ENCODE data around the gene RARG.
"Not testable (repeated sequence)": the region's sequence is repeated elsewhere in the genome, so short reads cannot be mapped to it uniquely, and the experiment has no call there.

Gene RARG

GRCh38 chr12:53208435-53208834 lies 23.6 kb downstream of the RARG start:
- no peak for DNase-seq

DNA sequence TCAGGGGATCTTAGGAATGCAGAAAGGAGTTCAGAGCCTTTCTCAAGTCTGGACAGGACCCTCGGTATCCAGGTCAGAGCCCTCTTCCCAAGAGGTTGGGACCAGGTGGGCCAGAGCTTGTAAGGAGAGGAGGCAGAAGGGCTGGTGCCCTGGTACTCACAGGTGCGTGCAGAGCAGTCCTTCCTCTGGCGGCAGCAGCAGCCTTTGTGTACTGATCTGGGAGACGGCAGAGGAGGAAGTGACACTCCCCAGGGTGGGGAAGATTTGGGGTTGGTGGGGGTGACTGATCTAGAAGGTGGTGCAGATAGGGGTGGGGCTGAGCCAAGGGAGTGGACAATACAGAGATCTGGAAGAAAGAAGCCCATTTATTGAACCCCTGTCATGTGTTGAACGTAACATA lies 25.0 kb downstream of the RARG start, which contains the start of gene ITGB7:
TSS of gene ITGB7 (minus strand) at position 210 of the 400 bp plus-strand sequence. CDS start 6,808 bp downstream, outside the sequence.
- no peak for DNase-seq

- no peak for DNase-seq
These were observed 26.1 kb downstream of the RARG start for GRCh38 chr12:53205747-53206419.

DNA sequence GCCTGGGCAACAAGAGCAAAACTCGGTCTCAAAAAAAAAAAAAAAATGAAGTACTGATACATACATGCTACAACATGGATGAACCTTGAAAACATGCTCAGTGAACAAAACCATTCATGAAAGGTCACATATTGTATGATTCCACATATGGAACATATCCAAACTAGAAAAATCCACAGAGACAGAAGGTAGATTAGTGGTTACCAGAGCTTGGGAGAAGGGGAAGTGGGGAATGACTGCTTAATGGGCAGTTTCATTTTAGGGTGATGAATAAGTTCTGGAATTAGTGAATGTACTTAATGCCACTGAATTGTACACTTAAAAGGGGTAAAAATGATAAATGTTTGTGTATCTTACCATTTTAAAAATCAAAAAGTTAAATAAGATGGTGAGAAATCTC lies 27.7 kb downstream of the RARG start:
- no peak for DNase-seq

- not testable (repeated sequence) for DNase-seq
These were observed 29.7 kb downstream of the RARG start for GRCh38 chr12:53202316-53202715.

DNA sequence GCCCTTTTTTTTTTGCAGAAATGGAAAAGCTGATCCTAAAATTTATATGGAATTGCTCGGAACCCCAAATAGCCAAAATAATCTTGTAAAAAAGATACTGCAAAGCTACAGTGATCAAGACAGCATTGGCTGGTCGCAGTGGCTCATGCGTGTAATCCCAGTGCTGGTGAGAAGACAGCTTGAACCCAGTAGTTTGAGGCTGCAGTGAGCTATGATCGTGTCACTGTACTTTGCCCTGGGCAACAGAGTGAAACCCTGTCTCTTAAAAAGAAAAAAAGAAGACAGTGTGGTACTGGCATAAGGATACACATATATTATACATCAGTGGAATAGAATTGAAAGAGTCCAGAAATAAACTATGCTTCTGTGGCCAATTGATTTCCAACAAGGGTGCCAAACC lies 30.4 kb downstream of the RARG start:
- no peak for DNase-seq

DNA sequence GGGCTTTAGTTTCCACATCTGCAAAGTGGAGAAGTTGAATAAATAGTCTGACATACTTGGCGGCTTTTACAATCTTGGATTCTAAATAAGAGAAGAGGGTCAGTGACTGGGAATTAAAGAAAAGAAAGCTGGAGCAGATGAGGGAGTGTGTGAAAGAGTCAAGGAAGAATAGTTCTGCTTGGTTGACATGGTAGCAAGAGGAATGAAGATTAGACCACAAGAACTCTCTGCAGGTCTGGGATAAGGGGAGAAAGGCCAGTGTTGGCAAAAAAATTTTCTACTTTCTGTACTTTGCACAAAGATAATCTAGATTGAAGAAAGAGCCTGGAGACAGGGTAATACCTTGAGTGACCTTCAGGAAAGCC lies 30.9 kb downstream of the RARG start:
- no peak for DNase-seq

GRCh38 chr12:53200458-53201176 lies 31.4 kb downstream of the RARG start:
- DNase-seq: no peak

GRCh38 chr12:53200107-53200457 lies 31.9 kb downstream of the RARG start:
- no peak for DNase-seq

GRCh38 chr12:53199700-53200099 lies 32.3 kb downstream of the RARG start:
- no peak for DNase-seq

DNA sequence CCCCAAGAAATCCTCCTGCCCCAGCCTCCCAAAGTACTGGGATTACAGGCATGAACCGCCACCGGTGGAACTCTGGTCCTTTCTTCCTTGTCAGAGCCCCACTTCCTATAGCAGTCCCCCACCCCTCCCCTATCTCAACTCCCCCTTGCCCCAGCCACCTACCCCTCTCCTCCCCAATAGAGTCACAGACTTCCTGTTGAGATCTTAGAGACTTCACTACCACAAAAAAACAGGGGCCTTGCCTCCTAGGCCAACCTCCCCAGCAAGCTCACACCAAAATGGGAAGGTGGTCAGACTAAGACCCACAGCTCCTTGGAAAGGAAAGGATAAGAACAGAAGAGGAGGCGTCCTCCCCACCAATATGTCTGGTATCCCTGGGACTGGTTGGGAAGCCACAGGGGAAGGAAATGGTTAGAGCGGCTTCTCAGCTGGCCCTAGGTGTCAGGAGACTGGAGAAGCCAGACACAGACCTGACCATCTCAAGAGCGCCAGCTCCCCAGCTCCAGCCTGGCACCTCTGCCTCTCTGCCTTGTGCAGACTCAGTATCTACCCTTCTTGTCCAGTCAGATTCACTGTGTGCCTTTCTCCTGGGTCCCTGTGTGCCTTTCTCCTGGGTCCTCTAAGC lies 33.4 kb downstream of the RARG start:
- no peak for DNase-seq

DNA sequence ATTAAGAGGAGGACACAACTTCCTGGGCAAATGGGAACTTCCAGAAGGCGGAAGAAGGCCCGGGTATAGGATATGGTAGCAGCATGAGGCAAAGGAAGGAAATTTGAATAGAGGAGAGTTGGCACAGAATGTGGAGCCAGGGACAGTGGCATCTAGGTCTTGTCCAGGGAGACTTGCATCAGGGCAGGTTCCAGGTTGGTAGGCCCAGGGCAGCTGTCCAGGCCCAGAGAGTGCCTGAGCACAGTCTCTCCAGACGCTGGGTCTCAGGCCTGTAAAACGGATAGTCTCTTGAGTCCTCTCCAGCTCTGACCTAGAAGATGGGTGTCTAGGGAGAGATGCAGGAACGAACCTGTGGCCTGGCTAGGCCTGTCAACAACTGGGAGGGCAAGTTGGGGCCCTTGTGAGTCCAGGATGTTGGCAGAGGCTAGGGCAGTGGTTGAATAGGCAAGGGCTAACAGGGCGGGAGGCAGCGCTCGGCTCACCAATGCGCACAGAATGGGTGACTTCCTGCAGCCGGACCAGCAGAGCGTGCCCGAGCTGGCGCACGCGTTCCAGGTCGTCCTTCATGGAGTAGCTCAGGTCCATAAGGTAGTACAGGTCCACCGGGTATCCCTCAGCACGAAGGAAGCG lies 34.9 kb downstream of the RARG start:
- no peak for DNase-seq

- no peak for DNase-seq
These were observed 35.5 kb downstream of the RARG start for GRCh38 chr12:53196486-53196885.

GRCh38 chr12:53195516-53196420 lies 36.2 kb downstream of the RARG start:
- DNase-seq: no peak

DNA sequence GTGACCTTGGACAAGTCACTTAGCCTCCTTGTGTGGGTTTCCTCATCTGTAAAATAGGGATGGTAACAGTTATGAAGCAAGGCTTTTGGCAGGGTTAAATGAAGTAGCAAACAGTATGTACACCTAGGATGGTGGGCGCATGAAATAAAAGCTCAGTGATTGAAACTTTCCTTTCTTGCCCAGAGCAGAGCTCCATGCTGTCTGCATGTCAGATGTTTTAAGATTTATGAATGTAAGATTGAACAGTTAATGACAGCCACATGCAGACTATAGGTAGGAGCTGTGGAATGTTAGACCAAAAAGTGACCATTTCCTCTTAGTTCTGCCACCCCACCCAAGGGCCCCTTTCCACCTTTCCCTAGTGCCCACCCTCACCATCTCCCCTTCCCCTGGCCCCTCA lies 37.0 kb downstream of the RARG start:
- DNase-seq: no peak

GRCh38 chr12:53193985-53194716 lies 37.9 kb downstream of the RARG start:
- DNase-seq: no peak

DNA sequence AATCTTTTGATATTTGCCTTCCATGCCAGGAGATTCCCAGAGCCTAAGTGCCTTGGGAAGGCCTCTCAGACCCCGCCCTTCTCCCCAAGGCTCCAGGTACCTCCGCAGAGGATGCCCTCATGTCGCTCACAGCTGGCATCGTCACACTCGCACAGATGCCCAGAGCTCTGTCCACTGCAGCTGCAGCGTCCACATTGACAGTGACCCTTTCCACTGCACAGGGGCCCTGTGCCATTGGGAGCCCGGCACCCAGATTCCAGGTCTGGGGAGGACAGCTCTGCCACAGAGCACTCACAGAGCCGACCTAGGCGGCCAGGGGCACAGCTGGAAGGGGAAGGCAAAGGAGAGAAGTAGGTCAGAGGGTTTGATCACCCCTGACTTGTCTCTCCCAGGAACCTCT lies 39.0 kb downstream of the RARG start:
- no peak for DNase-seq

DNA sequence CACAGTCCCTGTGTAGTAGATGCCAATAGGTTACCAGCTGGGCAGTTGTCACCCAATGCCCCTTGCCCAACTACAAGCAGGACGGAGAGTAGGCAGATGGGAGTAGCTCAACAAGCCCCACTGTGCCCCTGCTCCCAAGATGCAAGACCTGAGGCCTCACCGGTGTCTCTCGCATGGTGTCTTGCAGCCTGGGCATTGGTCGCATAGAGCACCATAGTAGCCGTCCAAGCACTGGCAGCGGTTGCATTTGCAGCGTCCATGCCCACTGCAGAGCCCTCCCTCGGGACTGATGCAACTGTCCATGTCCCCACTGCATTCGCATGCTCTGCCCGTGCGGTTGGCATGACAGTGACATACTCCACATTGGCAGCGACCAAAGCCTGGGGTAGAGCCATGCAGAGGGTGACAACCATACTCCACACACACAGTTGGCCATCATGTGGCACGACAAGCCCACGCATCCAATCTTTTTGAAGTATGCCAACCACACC lies 39.4 kb downstream of the RARG start:
- DNase-seq: no peak

DNA sequence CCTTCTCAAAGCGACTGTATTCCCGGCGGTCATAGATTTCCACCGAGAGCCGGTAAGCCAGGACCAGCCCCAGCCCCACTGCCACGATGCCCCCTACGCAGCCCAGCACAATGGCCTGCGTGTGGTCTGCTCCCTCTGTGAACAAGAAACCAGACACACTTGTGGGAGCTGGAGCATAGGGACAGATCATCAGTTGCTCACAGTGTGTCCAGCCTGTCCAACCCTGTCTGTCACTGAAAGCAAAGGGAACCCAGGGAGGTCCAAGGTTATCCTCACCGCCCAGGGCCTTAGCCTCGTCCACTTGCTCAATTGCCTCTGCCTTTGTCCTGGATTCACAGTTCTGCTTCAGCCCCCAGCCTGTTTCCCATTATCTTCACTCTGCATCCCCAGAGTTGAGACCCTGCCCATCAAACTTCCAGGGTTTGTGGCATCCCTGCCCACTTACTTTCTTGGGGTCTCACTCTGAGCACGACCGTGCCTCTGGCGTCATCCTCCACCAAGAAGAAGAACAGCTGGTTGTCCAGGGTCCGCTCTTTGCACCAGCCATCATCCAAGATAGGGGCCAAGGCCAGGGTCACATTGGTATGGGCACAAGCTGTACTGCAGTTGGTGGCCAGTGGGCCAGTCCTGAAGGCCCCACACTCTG lies 40.0 kb downstream of the RARG start:
- no peak for DNase-seq

DNA sequence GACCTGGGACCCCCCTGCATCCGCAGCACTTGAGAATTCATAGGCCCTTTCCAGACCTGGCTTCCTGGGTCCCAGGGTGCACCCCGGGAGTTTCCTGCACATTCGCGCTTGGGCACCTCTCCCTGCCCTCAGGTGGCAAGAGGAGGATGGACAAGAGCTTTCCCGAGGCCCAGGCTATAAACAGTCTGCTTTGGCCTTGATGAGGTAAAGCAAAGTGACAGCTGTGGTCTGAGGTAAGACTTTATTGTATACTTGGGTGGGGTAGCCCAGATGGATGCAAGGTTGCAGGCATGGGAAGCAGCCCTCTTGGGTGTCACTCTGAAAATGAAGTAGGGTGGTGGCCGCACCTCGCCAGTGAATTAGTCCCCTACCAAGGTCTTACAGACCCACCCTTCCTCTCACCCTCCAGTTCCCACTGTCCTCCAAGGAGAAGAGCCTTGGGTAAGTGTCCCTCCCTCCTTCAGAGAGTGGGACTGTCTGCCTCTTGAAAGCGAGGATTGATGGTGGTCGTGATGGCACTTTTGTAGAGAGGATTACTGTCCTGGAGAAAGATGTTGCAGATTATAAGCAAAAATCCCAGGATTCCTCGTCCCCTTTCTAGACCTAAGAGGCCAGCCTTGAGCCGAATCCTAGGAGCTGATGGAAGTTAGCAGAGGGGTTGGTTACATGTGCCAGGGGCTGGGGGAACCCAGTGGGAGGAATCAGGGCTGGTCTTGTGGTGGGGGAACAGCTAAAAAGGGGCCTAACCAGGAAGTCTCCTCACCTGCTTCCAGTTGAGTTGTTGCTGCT lies 40.7 kb downstream of the RARG start:
- no peak for DNase-seq

Data from NCI-H1436 (cell line).